SK-N-MC (cell line): ENCODE measurements around the gene CD38.

Source experiments
- DNase-seq: peaks from one replicate; pipeline ENCODE4 v3.0.0-alpha.2; 2011; ENCODE audit warnings: low read depth, low spot score
- H3K27ac ChIP-seq: fragments of 200-600 bp; sonication (generic); 2 replicates; pipeline ENCODE4 v1.5.1; 2016; ENCODE audit warnings: mixed run types
- H3K36me3 ChIP-seq: fragments of 200-600 bp; sonication (generic); 2 replicates; pipeline ENCODE4 v1.6.1; 2017; ENCODE audit warnings: antibody characterized with exemption, low read length, mixed read lengths; ENCODE audit not compliant: insufficient read depth
- H3K4me3 ChIP-seq: fragments of 200-600 bp; sonication (generic); 2 replicates; pipeline ENCODE4 v1.5.1; 2016
- H3K9ac ChIP-seq: fragments of 200-600 bp; sonication (generic); 2 replicates; pipeline ENCODE4 v1.8.0; 2017; ENCODE audit warnings: mixed run types, mixed read lengths; ENCODE audit not compliant: insufficient read length
- H3K9me3 ChIP-seq: fragments of 200-600 bp; sonication (generic); 2 replicates; pipeline ENCODE4 v1.6.1; 2017; ENCODE audit warnings: low read depth, mild to moderate bottlenecking, antibody characterized with exemption, low read length, moderate library complexity, mixed read lengths
- EZH2 ChIP-seq: fragments of 200-600 bp; sonication (generic); IDR thresholded peaks from one replicate; pipeline ENCODE4 v1.6.1; 2017; ENCODE audit warnings: antibody characterized with exemption
- FOXP2 ChIP-seq: optimal IDR thresholded peaks from 2 replicates; pipeline ENCODE3; 2011; ENCODE audit warnings: mild to moderate bottlenecking, moderate library complexity; ENCODE audit not compliant: insufficient read depth; ENCODE audit errors: extremely low read length, control extremely low read depth
- POLR2AphosphoS5 ChIP-seq: IDR thresholded peaks from 2 replicates; pipeline ENCODE4 v1.6.1; 2012; ENCODE audit warnings: mild to moderate bottlenecking, low read depth, low read length, borderline replicate concordance

The CD38 gene

GRCh38 chr4:15742083-15742582, 36.0 kb upstream of the CD38 start:
- no peak overlapping the region for H3K27ac ChIP-seq
- no peak for TF ChIP-seq EZH2
- TF ChIP-seq POLR2AphosphoS5: no peak
- no peak for TF ChIP-seq FOXP2
- H3K9me3 ChIP-seq: no peaks in the 10 kb centered on the region
- H3K36me3 ChIP-seq: no peaks in the 10 kb centered on the region
- no peak overlapping the region for H3K9ac ChIP-seq
- no peak overlapping the region for H3K4me3 ChIP-seq
- no peak for DNase-seq

GRCh38 chr4:15742637-15743036, 35.5 kb upstream of the CD38 start:
- Histone ChIP-seq H3K4me3 (no peak overlapping the region), H3K27ac (no peak overlapping the region), H3K9ac (no peak overlapping the region), H3K36me3 (no peaks in the 10 kb centered on the region), H3K9me3 (no peaks in the 10 kb centered on the region)
- no peak for DNase-seq
- no peak for TF ChIP-seq EZH2
- TF ChIP-seq FOXP2: no peak
- TF ChIP-seq POLR2AphosphoS5: no peak

- TF ChIP-seq FOXP2: no peak
- no peak for TF ChIP-seq EZH2
- no peak for TF ChIP-seq POLR2AphosphoS5
- DNase-seq: no peak
- no peak overlapping the region for H3K4me3 ChIP-seq
- no peak overlapping the region for H3K9ac ChIP-seq
- no peaks in the 10 kb centered on the region for H3K9me3 ChIP-seq
- H3K27ac ChIP-seq: no peak overlapping the region
- H3K36me3 ChIP-seq: no peaks in the 10 kb centered on the region
Measured at GRCh38 chr4:15744016-15744545, 34.0 kb upstream of the CD38 start.

GRCh38 chr4:15746110-15746509, 32.0 kb upstream of the CD38 start:
- no peak for TF ChIP-seq POLR2AphosphoS5
- no peak for TF ChIP-seq EZH2
- TF ChIP-seq FOXP2: no peak
- DNase-seq: no peak
- no peak overlapping the region for H3K9ac ChIP-seq
- H3K36me3 ChIP-seq: no peaks in the 10 kb centered on the region
- H3K9me3 ChIP-seq: no peaks in the 10 kb centered on the region
- H3K27ac ChIP-seq: no peak overlapping the region
- H3K4me3 ChIP-seq: no peak overlapping the region

- H3K9ac ChIP-seq: no peak overlapping the region
- H3K27ac ChIP-seq: no peak overlapping the region
- H3K36me3 ChIP-seq: no peaks in the 10 kb centered on the region
- no peak overlapping the region for H3K4me3 ChIP-seq
- DNase-seq: no peak
- H3K9me3 ChIP-seq: no peaks in the 10 kb centered on the region
- TF ChIP-seq EZH2: no peak
- no peak for TF ChIP-seq POLR2AphosphoS5
- TF ChIP-seq FOXP2: no peak
Measured at GRCh38 chr4:15749001-15749400, 29.1 kb upstream of the CD38 start.

- Histone ChIP-seq H3K9me3 (no peaks in the 10 kb centered on the region), H3K27ac (no peak overlapping the region), H3K36me3 (no peaks in the 10 kb centered on the region), H3K9ac (no peak overlapping the region), H3K4me3 (no peak overlapping the region)
- TF ChIP-seq FOXP2: no peak
- no peak for TF ChIP-seq EZH2
- TF ChIP-seq POLR2AphosphoS5: no peak
- no peak for DNase-seq
Measured at GRCh38 chr4:15751153-15751552, 27.0 kb upstream of the CD38 start.

GRCh38 chr4:15753081-15753480, 25.0 kb upstream of the CD38 start:
- TF ChIP-seq EZH2 (no peak), FOXP2 (no peak), POLR2AphosphoS5 (no peak)
- no peaks in the 10 kb centered on the region for H3K9me3 ChIP-seq
- DNase-seq: no peak
- no peak overlapping the region for H3K27ac ChIP-seq
- no peak overlapping the region for H3K4me3 ChIP-seq
- H3K9ac ChIP-seq: no peak overlapping the region
- no peaks in the 10 kb centered on the region for H3K36me3 ChIP-seq

GRCh38 chr4:15753786-15754185, 24.3 kb upstream of the CD38 start:
- Histone ChIP-seq H3K27ac (no peak overlapping the region), H3K9ac (no peak overlapping the region), H3K4me3 (no peak overlapping the region), H3K9me3 (no peaks in the 10 kb centered on the region), H3K36me3 (no peaks in the 10 kb centered on the region)
- no peak for DNase-seq
- no peak for TF ChIP-seq FOXP2

GRCh38 chr4:15754323-15754722, 23.8 kb upstream of the CD38 start:
- H3K27ac ChIP-seq: no peak overlapping the region
- H3K9ac ChIP-seq: no peak overlapping the region
- H3K4me3 ChIP-seq: no peak overlapping the region
- DNase-seq: no peak
- no peaks in the 10 kb centered on the region for H3K36me3 ChIP-seq
- H3K9me3 ChIP-seq: no peaks in the 10 kb centered on the region
- no peak for TF ChIP-seq FOXP2
- TF ChIP-seq POLR2AphosphoS5: no peak
- no peak for TF ChIP-seq EZH2
